Measurements from ENCODE around the gene PAX5.

PAX5 gene

DNA sequence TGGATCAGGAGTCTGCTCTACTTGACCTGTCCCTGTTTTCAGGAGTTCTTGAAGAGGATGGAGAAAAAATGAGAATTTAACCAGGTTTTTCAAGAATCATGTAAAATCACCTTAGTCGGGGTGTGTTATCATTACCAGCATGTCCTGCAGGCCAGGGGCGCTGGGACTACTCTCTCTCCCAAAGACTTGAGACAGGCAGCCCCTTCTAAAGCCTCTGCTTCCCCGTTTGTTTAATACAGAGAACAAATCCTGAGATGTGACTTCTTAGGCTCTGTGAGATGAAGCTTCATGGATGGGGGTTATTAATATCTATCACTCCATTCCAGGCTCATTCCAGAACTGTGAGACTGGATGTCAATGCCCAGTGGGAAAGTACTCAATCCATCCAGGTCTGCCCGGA, 3.0 kb downstream of the PAX5 start:
- DNase-seq (ENCODE audit: low spot score) = no peak
- TF ChIP-seq, protein P1, sequence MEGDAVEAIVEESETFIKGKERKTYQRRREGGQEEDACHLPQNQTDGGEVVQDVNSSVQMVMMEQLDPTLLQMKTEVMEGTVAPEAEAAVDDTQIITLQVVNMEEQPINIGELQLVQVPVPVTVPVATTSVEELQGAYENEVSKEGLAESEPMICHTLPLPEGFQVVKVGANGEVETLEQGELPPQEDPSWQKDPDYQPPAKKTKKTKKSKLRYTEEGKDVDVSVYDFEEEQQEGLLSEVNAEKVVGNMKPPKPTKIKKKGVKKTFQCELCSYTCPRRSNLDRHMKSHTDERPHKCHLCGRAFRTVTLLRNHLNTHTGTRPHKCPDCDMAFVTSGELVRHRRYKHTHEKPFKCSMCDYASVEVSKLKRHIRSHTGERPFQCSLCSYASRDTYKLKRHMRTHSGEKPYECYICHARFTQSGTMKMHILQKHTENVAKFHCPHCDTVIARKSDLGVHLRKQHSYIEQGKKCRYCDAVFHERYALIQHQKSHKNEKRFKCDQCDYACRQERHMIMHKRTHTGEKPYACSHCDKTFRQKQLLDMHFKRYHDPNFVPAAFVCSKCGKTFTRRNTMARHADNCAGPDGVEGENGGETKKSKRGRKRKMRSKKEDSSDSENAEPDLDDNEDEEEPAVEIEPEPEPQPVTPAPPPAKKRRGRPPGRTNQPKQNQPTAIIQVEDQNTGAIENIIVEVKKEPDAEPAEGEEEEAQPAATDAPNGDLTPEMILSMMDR (IDR thresholded peaks at IDR 0.05; ENCODE audit: extremely low read depth, missing control alignments) = no peak

DNA sequence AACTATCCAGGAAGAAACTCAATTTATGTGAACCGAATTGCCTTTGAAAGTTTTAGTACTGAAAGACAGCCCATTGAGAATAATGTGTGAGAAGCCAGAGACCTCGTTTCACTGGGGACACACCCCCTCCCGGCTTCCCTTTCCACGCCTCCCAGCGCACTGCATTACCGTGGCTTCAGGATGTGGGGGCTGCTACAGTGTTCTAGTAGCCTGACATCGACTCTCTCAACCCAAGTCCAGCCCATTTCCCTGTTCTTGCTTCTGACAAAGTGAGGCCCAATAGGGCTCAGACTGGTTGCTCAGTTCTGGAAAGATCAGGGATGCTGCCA, 3.5 kb downstream of the PAX5 start:
- TF ChIP-seq, protein P1 (IDR thresholded peaks at IDR 0.05; ENCODE audit: extremely low read depth, missing control alignments) = no peak
- peak; percentile 80 for DNase-seq (ENCODE audit: low spot score)

DNA sequence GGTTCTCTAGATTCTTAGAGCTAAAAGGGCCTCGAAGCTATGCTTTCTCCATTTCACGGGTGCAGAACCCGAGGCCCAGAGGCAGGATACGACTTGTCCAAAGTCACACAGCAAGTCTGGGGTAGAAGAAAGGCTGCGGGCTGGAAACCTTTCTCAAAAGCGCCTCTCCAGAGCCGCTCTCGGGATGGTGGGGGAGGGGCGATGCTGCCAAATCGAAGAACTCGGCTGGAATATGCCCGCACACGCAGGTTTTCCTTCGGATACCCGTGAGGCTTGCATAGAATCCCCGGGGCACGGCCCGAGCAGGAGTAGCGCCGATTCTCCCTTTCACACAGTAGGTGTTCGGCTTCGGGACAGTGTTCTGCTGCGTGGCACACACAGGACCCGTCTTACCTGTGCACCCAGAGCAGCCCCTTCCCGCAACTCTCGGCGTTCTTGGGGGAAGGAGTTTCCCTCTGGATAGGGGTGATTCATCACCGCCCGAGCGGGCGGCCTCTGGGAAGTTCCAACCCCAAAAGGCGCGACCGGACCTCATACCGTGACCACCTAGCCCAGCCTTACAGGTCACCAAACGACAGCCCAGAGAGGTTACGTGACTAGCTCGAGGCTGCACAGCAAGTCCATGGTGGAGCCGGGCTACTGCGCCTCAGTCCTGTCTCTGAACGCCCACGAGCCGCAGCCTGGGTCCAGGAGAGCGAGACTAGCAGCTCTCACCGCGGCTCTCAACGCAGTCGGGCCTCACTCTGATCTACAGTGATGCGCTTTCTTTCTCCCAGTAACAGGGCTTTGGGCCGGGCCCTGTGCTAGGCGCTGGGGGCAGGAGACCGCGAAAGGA, 4.1 kb downstream of the PAX5 start:
- peak; percentile 51 for DNase-seq (ENCODE audit: low spot score)
- TF ChIP-seq, protein P1 (IDR thresholded peaks at IDR 0.05; ENCODE audit: extremely low read depth, missing control alignments) = no peak

DNA sequence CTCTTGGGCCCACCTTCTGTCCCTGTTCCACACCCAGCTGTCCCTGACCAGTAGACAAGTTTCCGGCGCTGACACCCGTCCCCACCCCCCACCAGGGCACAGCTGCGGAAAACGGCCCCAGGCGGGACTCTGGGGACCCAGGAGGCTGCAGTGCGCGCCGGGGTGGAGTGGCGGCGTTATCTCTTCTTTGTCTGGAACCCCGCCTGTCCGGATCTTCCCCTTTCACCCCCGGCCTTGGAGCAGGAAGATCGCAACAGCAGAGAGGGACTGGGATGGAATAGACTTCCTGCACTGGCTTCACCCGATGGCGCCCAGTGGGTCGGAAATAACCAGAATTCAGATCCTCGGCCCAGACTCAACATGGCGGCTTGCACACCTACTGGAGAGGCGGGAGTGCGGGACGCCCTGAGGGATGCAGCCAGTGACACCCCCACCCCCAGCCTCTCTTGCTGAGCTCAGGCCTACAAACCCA, 4.7 kb downstream of the PAX5 start:
- DNase-seq (ENCODE audit: low spot score) = peak; percentile 48
- TF ChIP-seq, protein P1 (IDR thresholded peaks at IDR 0.05; ENCODE audit: extremely low read depth, missing control alignments) = peak; percentile 11

DNA sequence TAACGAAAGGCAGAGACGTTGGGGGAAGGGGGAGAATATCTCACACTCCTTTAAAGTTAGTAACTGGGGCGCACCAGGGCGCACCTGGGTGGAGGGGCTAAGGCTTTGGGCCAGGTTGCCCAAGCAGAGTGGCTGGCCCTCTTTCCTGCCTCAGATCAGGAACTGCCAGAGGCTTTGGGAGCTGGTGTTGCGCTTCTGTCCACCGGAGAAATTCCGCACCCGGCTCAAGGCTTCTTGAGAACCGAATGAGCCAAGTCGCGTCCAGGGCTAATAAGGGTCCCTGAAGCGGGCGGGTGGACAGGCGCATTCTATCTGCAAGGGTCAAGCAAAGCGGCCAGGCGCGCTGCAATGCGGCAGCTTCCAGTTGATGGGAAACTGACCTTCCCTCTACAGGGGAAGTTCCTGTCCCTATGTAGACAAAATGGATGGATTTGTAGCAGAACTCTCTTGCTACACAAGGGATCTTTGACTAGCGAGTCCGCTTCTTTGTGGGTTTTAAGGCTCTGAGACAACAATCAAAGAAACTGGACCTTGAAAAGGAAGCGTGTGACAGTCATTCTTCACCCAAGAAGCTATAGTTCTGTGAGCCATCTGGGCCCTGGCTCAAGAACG, 5.5 kb downstream of the PAX5 start:
- no peak for DNase-seq (ENCODE audit: low spot score)
- TF ChIP-seq, protein P1 (IDR thresholded peaks at IDR 0.05; ENCODE audit: extremely low read depth, missing control alignments) = no peak

DNA sequence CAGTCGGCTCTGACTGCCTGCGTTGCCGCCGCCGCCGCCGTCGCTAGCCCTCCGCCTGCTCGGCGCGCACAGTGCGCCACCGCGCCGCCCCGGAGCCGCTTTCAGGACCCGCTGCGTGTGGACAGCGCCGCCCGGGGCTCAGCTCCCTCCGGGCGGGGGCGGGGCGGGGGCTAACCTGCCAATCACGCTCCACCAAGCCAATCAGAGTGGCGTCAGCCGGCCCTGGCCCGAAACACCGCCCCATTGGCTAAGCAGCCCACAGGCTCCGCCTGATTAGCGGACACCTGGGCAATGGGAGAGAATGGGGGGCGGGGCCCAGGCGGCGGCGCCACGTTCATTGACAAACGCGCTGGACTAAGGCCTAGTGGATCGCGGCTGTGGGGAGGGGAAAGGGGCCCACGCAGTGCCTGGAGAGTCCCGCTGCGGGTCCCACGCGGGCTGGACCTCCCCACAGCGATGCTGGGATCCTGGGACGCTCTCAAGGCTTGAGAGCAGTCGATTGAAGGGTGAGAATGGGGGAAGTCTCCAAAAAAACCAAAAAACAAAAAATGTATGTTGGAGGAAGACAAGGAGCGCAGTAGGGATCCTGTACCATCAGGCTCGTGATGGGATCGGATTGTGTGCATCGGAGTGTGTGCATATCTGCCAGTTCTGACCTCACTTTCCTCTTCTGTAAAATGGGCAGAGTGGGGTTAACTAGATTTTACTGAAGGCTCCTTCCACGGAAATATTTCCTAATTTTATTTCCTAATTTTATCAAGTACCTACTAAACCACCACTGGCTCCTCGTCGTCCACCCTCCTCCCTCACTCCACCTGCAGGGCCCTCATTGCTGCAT, 6.3 kb downstream of the PAX5 start:
- TF ChIP-seq, protein P1 (IDR thresholded peaks at IDR 0.05; ENCODE audit: extremely low read depth, missing control alignments) = no peak
- peak; percentile 99 for DNase-seq (ENCODE audit: low spot score)

All from GM20000 (cell line).